Dermis microvascular lymphatic vessel endothelial cell (primary cell): ENCODE measurements around the gene APH1B. TPM values are rescaled to one million over a fixed set of nuclear protein-coding genes. Genes with fewer than 3 reads are reported as not detected.

Experiments used
- DNase-seq, 2 donors: peaks; one replicate each; pipeline versions ENCODE4 v3.0.0 to v3.0.0-alpha.2; 2010; ENCODE audit warnings: low read depth in 2 of 2
- total RNA-seq: library from RNA; depleted of rRNA; stranded (reverse); fragments of >200 nt; gene quantifications from 2 replicates; pipeline ENCODE4 v1.2.1, GENCODE V29; 2014

APH1B gene
- total RNA-seq, 1 donor from 2014 or later: 18.9 TPM

GRCh38 chr15:63352808-63353207 lies 75.4 kb downstream of the APH1B start:
- no peak for DNase-seq

GRCh38 chr15:63353261-63353660 lies 75.9 kb downstream of the APH1B start:
- DNase-seq: no peak

- no peak for DNase-seq
These were observed 76.5 kb downstream of the APH1B start for GRCh38 chr15:63353887-63354286.

- no peak for DNase-seq
These were observed 77.6 kb downstream of the APH1B start for GRCh38 chr15:63354821-63355650.

GRCh38 chr15:63357061-63357460 lies 79.7 kb downstream of the APH1B start:
- no peak for DNase-seq

GRCh38 chr15:63357731-63358130 lies 80.3 kb downstream of the APH1B start:
- DNase-seq: no peak

GRCh38 chr15:63358241-63359029 lies 81.0 kb downstream of the APH1B start:
- no peak for DNase-seq

Other genes starting within 250 kb of the APH1B start
- 165 and 241 TPM in 2 replicates for gene TPM1, start 234.9 kb upstream of the APH1B start, total RNA-seq
- gene LACTB, start 155.7 kb upstream of the APH1B start, total RNA-seq: 19.9 and 27.6 TPM in 2 replicates
- gene RPS27L, start 120.1 kb upstream of the APH1B start, total RNA-seq: 245 and 318 TPM in 2 replicates
- 55.8 and 56.8 TPM in 2 replicates for gene RAB8B, start 88.0 kb upstream of the APH1B start, total RNA-seq
- 0.13 and 0.38 TPM in 2 replicates for gene CA12, start 104.2 kb downstream of the APH1B start, total RNA-seq
- 29.5 and 37.6 TPM in 2 replicates for gene USP3, start 227.0 kb downstream of the APH1B start, total RNA-seq